K562 (cell line): Measurements from ENCODE around the gene AP2A2. TPM values are rescaled to one million over a fixed set of nuclear protein-coding genes. Genes with fewer than 3 reads are reported as not detected.

Source experiments
- CUX1 ChIP-seq: fragments of 200-800 bp; sonication (Bioruptor generic); IDR thresholded peaks from 2 replicates; pipeline ENCODE4 v1.6.1; 2016; ENCODE audit warnings: missing genetic modification characterization, missing compliant biosample characterization
- HDGF ChIP-seq: fragments of 450-650 bp; IDR thresholded peaks from 2 replicates; pipeline ENCODE4 v1.6.1; 2016
- MAX ChIP-seq: sonication (generic); formaldehyde crosslinking; IDR thresholded peaks from 2 replicates; pipeline ENCODE4 v1.9.0; 2022; ENCODE audit warnings: mild to moderate bottlenecking, missing genetic modification reagents
- MAZ ChIP-seq, 2 experiments: fragments of 450-650 bp in 1 of 2; sonication (generic) in 1 of 2; formaldehyde crosslinking; IDR thresholded peaks in 1 of 2; conservative IDR thresholded peaks in 1 of 2; 2 replicates each; pipeline versions ENCODE4 v1.4.0 to v1.5.0; 2020; ENCODE audit warnings: mild to moderate bottlenecking in 1 of 2, missing genetic modification reagents in 1 of 2
- MBD1 ChIP-seq: fragments of 250-450 bp; sonication (Bioruptor Pico); IDR thresholded peaks from 2 replicates; pipeline ENCODE4 v1.8.0; 2022; ENCODE audit warnings: inconsistent platforms
- POLR2AphosphoS5 ChIP-seq: IDR thresholded peaks from 2 replicates; pipeline ENCODE4 v1.6.1; 2011; ENCODE audit warnings: mild to moderate bottlenecking, low read depth, low read length, moderate library complexity; ENCODE audit not compliant: control insufficient read depth, insufficient read depth
- POLR2G ChIP-seq: fragments of 200-400 bp; formaldehyde crosslinking; IDR thresholded peaks from 2 replicates; pipeline ENCODE4 v1.6.1; 2017; ENCODE audit warnings: low read depth, mild to moderate bottlenecking, antibody characterized with exemption, low read length, moderate library complexity
- RBM17 ChIP-seq: fragments of 200-400 bp; formaldehyde crosslinking; IDR thresholded peaks from 2 replicates; pipeline ENCODE4 v1.6.1; 2017; ENCODE audit warnings: low read depth, mild to moderate bottlenecking, low read length, borderline replicate concordance
- SMAD4 ChIP-seq: fragments of 250-450 bp; sonication (Bioruptor Pico); conservative IDR thresholded peaks from 2 replicates; pipeline ENCODE4 v1.8.0; 2021; ENCODE audit warnings: inconsistent platforms, mild to moderate bottlenecking, moderate library complexity
- ZFX ChIP-seq: sonication (generic); formaldehyde crosslinking; IDR thresholded peaks from 2 replicates; pipeline ENCODE4 v1.8.0; 2022; ENCODE audit warnings: mild to moderate bottlenecking, missing genetic modification reagents, moderate library complexity
- ZNF431 ChIP-seq: sonication (generic); formaldehyde crosslinking; IDR thresholded peaks from 2 replicates; pipeline ENCODE4 v1.8.0; 2022; ENCODE audit warnings: mild to moderate bottlenecking, missing genetic modification reagents
- ZNF57 ChIP-seq: fragments of 450-650 bp; formaldehyde crosslinking; IDR thresholded peaks from 2 replicates; pipeline ENCODE4 v1.4.0; 2020; ENCODE audit warnings: mild to moderate bottlenecking, moderate library complexity
- polyA plus RNA-seq, 8 experiments: library from polyadenylated mRNA; depleted of rRNA in 4 of 8; stranded (reverse) in 5 of 8; unstranded in 3 of 8; fragments of >200 nt; fragmentation: Nextera tagmentation in 2 of 8; fragmentation: Illumina TruSeq in 1 of 8; extraction: Ambion mirVana in 2 of 8; extraction: Trizol in 1 of 8; gene quantifications; 2 replicates each; pipeline versions ENCODE4 v1.2.1 to v1.2.3, GENCODE V29; 2011 to 2014; ENCODE audit warnings: inconsistent platforms in 1 of 8, missing spikeins in 1 of 8
- total RNA-seq, 7 experiments: library from RNA; depleted of rRNA in 6 of 7; stranded (reverse); fragments of >200 nt in 6 of 7; fragmentation: Illumina TruSeq in 2 of 7; extraction: Trizol in 2 of 7; gene quantifications; 2 replicates each; pipeline versions ENCODE4 v1.2.1 to v1.2.3, GENCODE V29; 2011 to 2021; ENCODE audit warnings: low replicate concordance in 1 of 7

AP2A2 gene
- total and polyA plus RNA-seq, 9 of the 15 experiments (the other 6 are each of a cell fraction or from before 2014, with no cell fraction given): 0.69 to 41.7 (median 15.2) TPM

- TF ChIP-seq MBD1 (CRISPR knock-in tag) (no peak), ZFX (CRISPR knock-in tag) (peak; percentile 89), CUX1 (CRISPR knock-in tag) (no peak), POLR2AphosphoS5 (peak; percentile 41; the same call in 1 of the 2 replicates), ZNF431 (CRISPR knock-in tag) (peak; percentile 48), MAZ (CRISPR knock-in tag; conservative IDR thresholded peaks at IDR 0.05 in 1 of 2, IDR thresholded peaks at IDR 0.05 in 1 of 2) (peak; percentile 33 to 46; a peak in 2 of 4 replicates), POLR2G (peak; percentile 89), HDGF (0 out of 2 replicates have a peak, but pooled peaks have one; percentile 25), RBM17 (no peak), SMAD4 (CRISPR knock-in tag) (peak; percentile 9; the same call in 1 of the 2 replicates), MAX (CRISPR knock-in tag) (peak; percentile 75), ZNF57 (CRISPR knock-in tag) (no peak)
- TF ChIP-seq, all 486 proteins: peak for 78
Observed at GRCh38 chr11:911031-911889, 14.4 kb upstream of the AP2A2 start (continued).
